CD4-positive, alpha-beta memory T cell (primary cell): ENCODE results near the gene ZSCAN20. TPM values are rescaled to one million over a fixed set of nuclear protein-coding genes. Genes with fewer than 3 reads are reported as not detected.

ENCODE experiments used
- CTCF ChIA-PET: fragments of 350-600 bp; sonication (Branson Sonifier 250); formaldehyde crosslinking; loops from one replicate; lab custom pipeline; 2021; ENCODE audit warnings: inconsistent platforms; ENCODE audit not compliant: partially characterized antibody; lab: Charles Lee
- POLR2A ChIA-PET: fragments of 350-600 bp; sonication (Branson Sonifier 250); formaldehyde crosslinking; loops from one replicate; lab custom pipeline; 2021; ENCODE audit not compliant: partially characterized antibody; lab: Charles Lee
- DNase-seq, 5 donors: peaks; one replicate each; pipeline versions ENCODE4 v3.0.0 to v3.0.0-alpha.2; 2020 to 2022; ENCODE audit warnings: mixed read lengths in 1 of 5
- H3K27ac ChIP-seq: one replicate; pipeline ENCODE4 v1.7.0; 2013; ENCODE audit warnings: low read depth, low read length
- H3K27me3 ChIP-seq: 2 replicates; pipeline ENCODE4 v1.7.0; 2013; ENCODE audit warnings: mild to moderate bottlenecking, low read length, moderate library complexity; ENCODE audit not compliant: insufficient read depth
- H3K36me3 ChIP-seq: 2 replicates; pipeline ENCODE4 v1.7.0; 2013; ENCODE audit warnings: mild to moderate bottlenecking, low read length, moderate library complexity; ENCODE audit not compliant: insufficient read depth
- H3K4me1 ChIP-seq: 2 replicates; pipeline ENCODE4 v1.7.0; 2013; ENCODE audit warnings: mild to moderate bottlenecking, low read length, moderate library complexity; ENCODE audit not compliant: insufficient read depth
- H3K4me3 ChIP-seq, 2 donors: one replicate each; pipeline ENCODE4 v1.7.0; 2013; ENCODE audit warnings: low read length in 2 of 2, mild to moderate bottlenecking in 1 of 2
- H3K9me3 ChIP-seq, 2 donors: one replicate each; pipeline ENCODE4 v1.7.0; 2013; ENCODE audit warnings: low read length in 2 of 2, control low read depth in 1 of 2; ENCODE audit not compliant: control insufficient read depth in 1 of 2
- H3K27ac Mint-ChIP-seq, 7 donors: one replicate each; pipeline ENCODE4 v1.8.0; 2020 to 2021; ENCODE audit warnings: mixed read lengths in 7 of 7, mild to moderate bottlenecking in 6 of 7, inconsistent platforms in 3 of 7, moderate library complexity in 3 of 7
- H3K27me3 Mint-ChIP-seq, 2 donors: one replicate each; pipeline ENCODE4 v1.8.0; 2020 to 2021; ENCODE audit warnings: mixed read lengths in 2 of 2
- H3K36me3 Mint-ChIP-seq, 2 donors: one replicate each; pipeline ENCODE4 v1.8.0; 2020 to 2021; ENCODE audit warnings: mixed read lengths in 2 of 2, inconsistent platforms in 1 of 2, mild to moderate bottlenecking in 1 of 2
- H3K4me1 Mint-ChIP-seq, 4 donors: one replicate each; pipeline ENCODE4 v1.8.0; 2020 to 2021; ENCODE audit warnings: mixed read lengths in 4 of 4, mild to moderate bottlenecking in 1 of 4
- H3K4me3 Mint-ChIP-seq, 8 donors: one replicate each; pipeline ENCODE4 v1.8.0; 2020 to 2021; ENCODE audit warnings: mixed read lengths in 8 of 8, mild to moderate bottlenecking in 7 of 8, moderate library complexity in 6 of 8, inconsistent platforms in 3 of 8
- H3K9me3 Mint-ChIP-seq, 8 donors: one replicate each; pipeline ENCODE4 v1.8.0; 2020 to 2021; ENCODE audit warnings: mixed read lengths in 8 of 8, mild to moderate bottlenecking in 5 of 8, inconsistent platforms in 3 of 8, moderate library complexity in 1 of 8
- intact Hi-C: fragments of 100-400 bp; cut with micrococcal nuclease; formaldehyde crosslinking; loops from one replicate; pipeline ENCODE4 v1.15.1; 2023
- polyA plus RNA-seq, 2 donors: library from polyadenylated mRNA; unstranded; fragments of 300-500 nt; fragmentation: Illumina TruSeq; gene quantifications; one replicate each; pipeline ENCODE4 v1.2.3, GENCODE V29; 2021
- total RNA-seq, 2 experiments: library from RNA; stranded (reverse); gene quantifications; one replicate each; pipeline ENCODE4 v1.2.3, GENCODE V29; 2021

ZSCAN20 gene
- total and polyA plus RNA-seq, 4 experiments from 2014 or later = 0.73 to 3.9 (median 3.8) TPM; not detected in 1

GRCh38 chr1:33515607-33516006, 43.2 kb downstream of the ZSCAN20 start:
- Histone ChIP-seq H3K9me3 (no peaks in the 10 kb centered on the region), H3K4me1 (no peaks in the 10 kb centered on the region), H3K27me3 (no peaks in the 10 kb centered on the region), H3K27ac (no peak overlapping the region), H3K4me3 (no peak overlapping the region), H3K36me3 (no peaks in the 10 kb centered on the region)
- no peak for DNase-seq
- Mint-ChIP-seq H3K36me3 (no peaks in the 10 kb centered on the region), H3K4me1 (no peaks in the 10 kb centered on the region), H3K27me3 (peaks cover 17 to 23% of the 10 kb centered on the region in 2 donors), H3K27ac (no peak overlapping the region), H3K9me3 (no peaks in the 10 kb centered on the region), H3K4me3 (no peak overlapping the region)
- ChIA-PET POLR2A (no interaction called here), CTCF (no interaction called here)
- intact Hi-C loops = no loop called here

- Mint-ChIP-seq H3K4me1 (no peaks in the 10 kb centered on the region), H3K36me3 (no peaks in the 10 kb centered on the region), H3K4me3 (no peak overlapping the region), H3K9me3 (no peaks in the 10 kb centered on the region), H3K27me3 (peaks cover 17 to 22% of the 10 kb centered on the region in 2 donors), H3K27ac (peak overlapping the region in 1 of 7 donors; percentile 13)
- Histone ChIP-seq H3K9me3 (no peaks in the 10 kb centered on the region), H3K36me3 (no peaks in the 10 kb centered on the region), H3K27me3 (no peaks in the 10 kb centered on the region), H3K27ac (no peak overlapping the region), H3K4me1 (no peaks in the 10 kb centered on the region), H3K4me3 (no peak overlapping the region)
- intact Hi-C loops = no loop called here
- POLR2A ChIA-PET = no interaction called here
- no peak for DNase-seq
- CTCF ChIA-PET = no interaction called here
Observed at GRCh38 chr1:33516428-33516827, 44.0 kb downstream of the ZSCAN20 start.

DNA sequence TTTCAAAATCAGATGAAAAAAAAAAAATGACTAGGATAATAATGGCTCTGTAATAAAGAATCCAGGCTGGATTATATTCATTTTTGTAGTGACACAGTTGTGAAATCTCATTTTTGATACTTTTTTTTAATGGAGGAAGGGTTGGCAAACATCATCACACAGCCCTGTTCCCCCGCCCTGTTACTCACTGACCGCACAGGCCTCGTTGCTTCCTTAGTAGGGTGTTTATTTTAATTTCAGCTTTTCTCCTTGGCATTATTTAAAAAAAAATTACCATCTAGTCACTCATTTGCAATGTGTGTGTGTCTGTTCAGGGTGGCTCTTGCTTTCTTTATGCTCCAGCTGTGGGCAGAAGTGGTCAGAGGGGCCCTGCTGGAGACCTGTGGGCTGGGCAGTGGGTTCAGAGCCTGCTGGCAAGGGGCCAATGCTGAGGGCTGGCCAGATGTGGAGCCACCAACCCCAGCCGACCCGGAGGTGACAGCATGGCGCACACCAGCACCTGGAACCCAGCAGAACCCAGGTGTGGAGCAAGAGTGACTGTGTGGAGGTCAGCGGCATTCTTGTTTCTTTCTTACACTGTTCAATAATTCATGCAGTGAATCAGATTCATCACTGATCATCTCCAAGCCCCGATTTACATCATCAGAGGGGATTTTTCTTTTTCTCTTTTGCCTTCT, 44.6 kb downstream of the ZSCAN20 start:
- Mint-ChIP-seq H3K27ac (no peak overlapping the region), H3K9me3 (no peaks in the 10 kb centered on the region), H3K4me1 (no peaks in the 10 kb centered on the region), H3K27me3 (peaks cover 18 to 24% of the 10 kb centered on the region in 2 donors), H3K4me3 (no peak overlapping the region), H3K36me3 (no peaks in the 10 kb centered on the region)
- POLR2A ChIA-PET = no interaction called here
- intact Hi-C loops = no loop called here
- H3K4me1 ChIP-seq = no peaks in the 10 kb centered on the region
- no peak overlapping the region for H3K27ac ChIP-seq
- no peaks in the 10 kb centered on the region for H3K36me3 ChIP-seq
- DNase-seq = no peak
- CTCF ChIA-PET = no interaction called here
- no peaks in the 10 kb centered on the region for H3K27me3 ChIP-seq
- no peaks in the 10 kb centered on the region for H3K9me3 ChIP-seq
- no peak overlapping the region for H3K4me3 ChIP-seq

DNA sequence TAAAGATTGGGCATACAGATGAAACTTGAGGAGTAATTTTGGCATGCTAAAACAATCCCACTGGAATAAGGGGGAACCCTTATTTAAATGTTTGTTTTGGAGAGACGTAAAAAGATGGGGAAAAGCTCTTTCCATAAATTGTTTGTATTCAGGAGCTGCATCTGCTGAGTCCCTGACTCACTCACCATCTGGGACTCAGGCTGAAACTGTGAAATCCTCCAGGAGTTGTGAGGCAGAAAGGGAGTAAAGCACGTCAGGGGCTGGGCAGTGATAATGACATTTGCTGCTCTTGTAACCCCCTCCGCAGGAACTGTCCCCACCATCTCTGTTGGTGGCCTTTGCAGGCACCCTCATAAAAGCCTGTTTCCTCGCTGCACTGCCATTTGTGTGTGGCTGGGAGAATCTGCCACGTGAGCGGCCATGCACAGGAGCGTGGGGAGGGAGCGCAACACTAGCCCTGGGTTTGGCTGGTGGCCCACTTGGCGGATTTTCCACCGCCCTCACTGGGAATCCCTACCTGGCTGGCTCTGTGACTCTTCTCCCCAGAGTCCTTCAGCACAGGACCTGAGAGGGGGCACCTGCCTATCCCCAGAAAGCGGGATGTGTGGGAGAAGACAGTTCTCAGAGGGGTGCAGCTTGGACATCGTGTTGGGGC, 45.3 kb downstream of the ZSCAN20 start:
- H3K9me3 Mint-ChIP-seq = no peaks in the 10 kb centered on the region
- CTCF ChIA-PET = no interaction called here
- DNase-seq = no peak
- Histone ChIP-seq H3K9me3 (no peaks in the 10 kb centered on the region), H3K36me3 (no peaks in the 10 kb centered on the region), H3K27me3 (no peaks in the 10 kb centered on the region), H3K4me3 (no peak overlapping the region), H3K27ac (no peak overlapping the region), H3K4me1 (no peaks in the 10 kb centered on the region)
- H3K4me3 Mint-ChIP-seq = no peak overlapping the region
- H3K4me1 Mint-ChIP-seq = no peaks in the 10 kb centered on the region
- intact Hi-C loops = no loop called here
- H3K36me3 Mint-ChIP-seq = no peaks in the 10 kb centered on the region
- H3K27me3 Mint-ChIP-seq = peaks cover 20 to 29% of the 10 kb centered on the region in 2 donors
- POLR2A ChIA-PET = no interaction called here
- H3K27ac Mint-ChIP-seq = no peak overlapping the region

- no peak overlapping the region for H3K4me3 ChIP-seq
- no peaks in the 10 kb centered on the region for H3K27me3 ChIP-seq
- H3K36me3 Mint-ChIP-seq = no peaks in the 10 kb centered on the region
- intact Hi-C loops = no loop called here
- ChIA-PET POLR2A (no interaction called here), CTCF (no interaction called here)
- H3K4me1 ChIP-seq = no peaks in the 10 kb centered on the region
- H3K27me3 Mint-ChIP-seq = peaks cover 23 to 40% of the 10 kb centered on the region in 2 donors
- H3K36me3 ChIP-seq = no peaks in the 10 kb centered on the region
- no peaks in the 10 kb centered on the region for H3K9me3 ChIP-seq
- H3K27ac ChIP-seq = no peak overlapping the region
- H3K9me3 Mint-ChIP-seq = no peaks in the 10 kb centered on the region
- no peaks in the 10 kb centered on the region for H3K4me1 Mint-ChIP-seq
- DNase-seq = no peak
- H3K27ac Mint-ChIP-seq = no peak overlapping the region
- H3K4me3 Mint-ChIP-seq = no peak overlapping the region
Observed at GRCh38 chr1:33519240-33519884, 46.9 kb downstream of the ZSCAN20 start.

DNA sequence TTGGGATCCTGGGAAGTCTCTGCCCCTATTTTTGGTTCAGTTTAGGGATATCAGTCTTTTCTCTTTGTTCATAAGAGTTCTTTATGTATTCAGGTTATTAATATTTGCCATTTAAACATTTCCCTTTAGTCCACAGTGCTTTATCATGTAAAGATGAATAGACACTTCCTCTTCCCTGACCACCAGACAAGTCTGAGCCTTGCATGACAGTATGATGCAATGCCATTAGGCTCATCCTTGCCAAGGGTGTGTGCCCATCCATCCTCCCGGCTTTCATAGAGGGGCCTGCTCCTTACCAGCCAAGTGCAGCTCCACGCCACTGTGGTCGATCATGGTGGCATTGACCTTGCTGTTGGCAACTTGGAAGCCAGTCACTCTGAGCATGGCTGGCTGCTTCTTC, 52.1 kb downstream of the ZSCAN20 start:
- Histone ChIP-seq H3K4me1 (no peaks in the 10 kb centered on the region), H3K9me3 (no peaks in the 10 kb centered on the region), H3K27ac (no peak overlapping the region), H3K4me3 (no peak overlapping the region), H3K27me3 (no peaks in the 10 kb centered on the region), H3K36me3 (no peaks in the 10 kb centered on the region)
- H3K4me3 Mint-ChIP-seq = no peak overlapping the region
- no peaks in the 10 kb centered on the region for H3K9me3 Mint-ChIP-seq
- H3K27ac Mint-ChIP-seq = no peak overlapping the region
- DNase-seq = no peak
- H3K4me1 Mint-ChIP-seq = no peaks in the 10 kb centered on the region
- intact Hi-C loops = no loop called here
- peaks cover 13 to 35% of the 10 kb centered on the region in 2 donors for H3K27me3 Mint-ChIP-seq
- no peaks in the 10 kb centered on the region for H3K36me3 Mint-ChIP-seq
- ChIA-PET POLR2A (no interaction called here), CTCF (no interaction called here)

GRCh38 chr1:33527934-33528333, 55.5 kb downstream of the ZSCAN20 start:
- Histone ChIP-seq H3K9me3 (no peaks in the 10 kb centered on the region), H3K4me1 (no peaks in the 10 kb centered on the region), H3K4me3 (no peak overlapping the region), H3K36me3 (no peaks in the 10 kb centered on the region), H3K27ac (no peak overlapping the region), H3K27me3 (no peaks in the 10 kb centered on the region)
- Mint-ChIP-seq H3K36me3 (no peaks in the 10 kb centered on the region), H3K4me1 (no peaks in the 10 kb centered on the region), H3K27me3 (peaks cover 15 to 28% of the 10 kb centered on the region in 2 donors), H3K9me3 (no peaks in the 10 kb centered on the region), H3K4me3 (no peak overlapping the region), H3K27ac (no peak overlapping the region)
- ChIA-PET CTCF (no interaction called here), POLR2A (no interaction called here)
- no peak for DNase-seq
- intact Hi-C loops = no loop called here
